GM21528 (cell line): ENCODE data around the gene OAS1.

Experiments
- ATAC-seq: cut with Tn5 transposase; IDR thresholded peaks from one replicate; pipeline ENCODE4 v1.9.1; 2021; ENCODE audit warnings: mild to moderate bottlenecking, moderate library complexity; ENCODE audit not compliant: unreplicated experiment, low FRiP score

The OAS1 gene

GRCh38 chr12:112906712-112907414 lies at the start of gene OAS1:
Gene OAS1 (plus strand): TSS chr12:112906962. CDS start chr12:112907040, 78 bp downstream.
- ATAC-seq: peak; percentile 73

DNA sequence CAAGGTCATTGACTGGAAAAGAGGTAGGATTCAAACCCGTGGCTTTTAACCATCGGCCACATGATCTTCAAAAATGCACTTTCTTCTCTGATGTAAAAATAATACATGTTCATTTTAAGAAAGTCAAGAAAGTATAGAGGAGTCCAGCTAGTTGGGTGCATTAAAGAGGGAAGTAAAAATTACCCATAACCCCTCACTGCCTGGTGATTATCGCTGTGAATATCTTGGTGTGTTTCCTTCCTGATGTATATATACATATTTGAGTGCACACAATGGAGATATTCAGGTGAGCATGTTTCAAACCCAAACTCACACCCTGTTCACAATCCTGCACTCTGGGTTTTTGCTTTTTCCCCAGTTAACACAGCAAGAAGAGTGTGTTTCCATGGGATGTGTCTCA lies 47.5 kb upstream of the OAS1 start:
- ATAC-seq: no peak

GRCh38 chr12:112860181-112860580 lies 46.6 kb upstream of the OAS1 start:
- ATAC-seq: no peak

GRCh38 chr12:112861284-112861683 lies 45.5 kb upstream of the OAS1 start:
- no peak for ATAC-seq

DNA sequence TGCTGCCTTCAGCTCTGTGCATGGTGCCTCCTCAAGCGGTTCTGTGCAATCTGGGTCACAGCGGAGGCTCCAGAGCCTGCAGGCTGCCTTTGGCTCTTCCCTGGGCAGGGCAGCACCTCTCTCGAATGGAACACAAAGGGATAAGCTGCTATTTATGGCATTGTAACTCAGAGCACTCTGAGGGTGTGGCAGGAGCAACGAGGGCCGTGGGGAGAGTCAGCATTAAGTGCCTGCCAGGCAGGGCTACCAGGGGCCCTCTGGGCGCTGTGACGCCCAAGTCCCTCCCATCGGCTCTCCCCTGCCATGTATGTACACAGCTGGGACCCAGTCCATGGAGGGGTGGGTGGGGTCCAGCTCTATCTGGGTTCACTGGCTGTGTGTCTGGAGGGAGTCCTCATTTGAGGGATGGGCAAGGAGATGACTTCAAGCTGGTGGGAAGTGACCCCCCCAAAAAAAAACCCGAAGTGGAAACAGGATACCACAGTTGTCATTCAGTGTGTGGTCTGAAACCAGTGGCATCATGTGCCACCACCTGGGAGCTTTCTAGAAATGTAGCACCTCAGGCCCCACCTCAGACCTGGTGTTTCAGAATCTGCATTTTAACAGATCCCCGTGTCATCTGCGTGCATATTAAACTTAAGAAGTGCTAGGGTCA lies 44.0 kb upstream of the OAS1 start:
- ATAC-seq: no peak

- no peak for ATAC-seq
Observed at GRCh38 chr12:112868459-112869041, 38.2 kb upstream of the OAS1 start.

DNA sequence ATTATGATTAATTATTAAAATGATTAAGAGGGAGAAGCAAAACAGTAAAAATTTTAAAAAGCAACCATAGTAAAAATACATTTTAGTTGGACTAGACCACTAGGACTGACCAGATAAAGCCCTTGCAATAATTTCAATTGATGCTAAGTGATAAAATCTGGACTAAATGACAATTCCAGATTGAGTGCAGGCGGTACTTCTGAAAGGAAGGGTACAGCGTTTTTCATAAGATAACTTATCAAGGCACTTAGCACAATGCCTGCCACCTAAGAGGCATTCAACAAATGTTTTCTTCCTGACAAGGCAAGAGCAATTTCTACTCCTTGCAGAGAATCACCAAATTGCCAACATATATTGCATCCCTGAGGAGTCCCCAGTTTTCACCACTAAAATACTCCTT lies 37.7 kb upstream of the OAS1 start:
- ATAC-seq: no peak

- no peak for ATAC-seq
Observed at GRCh38 chr12:112869778-112870177, 37.0 kb upstream of the OAS1 start.

DNA sequence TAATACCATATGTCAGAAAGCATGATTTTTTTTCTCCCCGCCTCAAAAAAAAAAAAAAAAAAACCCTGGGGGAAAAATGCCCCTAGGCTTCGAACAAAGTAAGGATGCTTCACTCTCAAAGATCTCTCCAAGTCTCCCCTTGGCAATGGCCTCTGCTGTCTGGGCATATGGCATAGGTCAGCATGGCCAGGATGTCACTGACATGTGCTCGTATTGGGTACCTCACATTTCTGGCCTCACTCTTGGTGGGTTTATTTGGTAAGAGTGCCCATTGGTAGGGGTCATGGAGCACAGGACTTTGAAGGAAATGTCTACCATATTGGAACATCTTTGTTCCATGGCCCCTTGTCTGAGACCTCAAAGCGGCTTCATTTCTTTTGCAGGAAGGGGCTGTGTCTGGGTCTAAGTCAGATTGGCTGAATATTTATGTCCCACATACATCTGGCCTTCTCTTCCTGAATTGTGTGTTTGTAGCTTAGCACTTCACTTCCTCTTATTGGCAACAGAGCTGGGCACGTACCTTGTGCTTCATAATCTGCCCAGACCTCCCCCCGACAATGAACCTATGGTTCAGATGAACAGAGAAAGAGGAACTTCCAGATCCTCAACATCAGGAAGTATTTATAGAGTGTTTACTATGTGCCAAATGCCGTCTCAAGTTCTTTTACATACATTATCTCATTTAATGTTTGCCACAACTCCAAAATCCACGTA lies 36.3 kb upstream of the OAS1 start:
- ATAC-seq: no peak

GRCh38 chr12:112875608-112876007 lies 31.2 kb upstream of the OAS1 start:
- no peak for ATAC-seq

DNA sequence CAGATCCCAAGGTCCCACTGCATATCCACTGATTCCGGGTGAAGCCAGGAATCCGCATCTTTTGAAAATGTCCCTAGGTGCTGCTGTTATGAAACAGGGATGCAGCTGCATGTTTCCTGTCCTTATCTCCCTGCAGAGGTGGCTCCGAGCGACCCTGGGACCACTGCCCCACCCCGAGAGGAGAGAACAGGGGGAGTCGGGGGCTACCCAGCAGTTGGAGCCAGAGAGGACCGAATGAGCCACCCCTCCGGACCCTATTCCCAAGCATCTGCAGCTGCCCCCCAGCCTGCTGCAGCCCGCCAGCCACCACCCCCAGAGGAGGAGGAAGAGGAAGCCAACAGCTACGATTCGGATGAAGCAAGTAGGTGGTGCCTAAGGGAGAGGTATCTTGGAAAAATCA lies 30.3 kb upstream of the OAS1 start:
- no peak for ATAC-seq

DNA sequence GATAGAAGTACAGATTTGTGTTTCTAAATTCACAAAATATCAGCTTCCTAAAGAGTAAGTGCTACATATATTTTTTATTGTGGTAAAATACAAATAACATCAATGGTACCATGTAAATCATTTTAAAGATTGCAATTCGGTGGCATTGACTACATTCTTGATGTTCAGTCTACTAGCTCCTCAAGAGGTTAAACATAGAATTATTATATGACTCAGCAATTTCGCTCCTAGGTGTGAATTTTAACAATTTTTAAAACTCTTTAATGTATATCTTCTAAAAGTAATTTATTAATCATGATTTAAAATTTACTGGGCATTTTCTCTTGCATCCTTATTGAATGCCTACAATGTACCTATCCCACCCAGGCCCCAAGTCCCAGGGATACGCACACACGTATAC lies 29.8 kb upstream of the OAS1 start:
- no peak for ATAC-seq

GRCh38 chr12:112878488-112878887 lies 28.3 kb upstream of the OAS1 start:
- ATAC-seq: no peak

GRCh38 chr12:112879191-112879705 lies 27.5 kb upstream of the OAS1 start:
- no peak for ATAC-seq

DNA sequence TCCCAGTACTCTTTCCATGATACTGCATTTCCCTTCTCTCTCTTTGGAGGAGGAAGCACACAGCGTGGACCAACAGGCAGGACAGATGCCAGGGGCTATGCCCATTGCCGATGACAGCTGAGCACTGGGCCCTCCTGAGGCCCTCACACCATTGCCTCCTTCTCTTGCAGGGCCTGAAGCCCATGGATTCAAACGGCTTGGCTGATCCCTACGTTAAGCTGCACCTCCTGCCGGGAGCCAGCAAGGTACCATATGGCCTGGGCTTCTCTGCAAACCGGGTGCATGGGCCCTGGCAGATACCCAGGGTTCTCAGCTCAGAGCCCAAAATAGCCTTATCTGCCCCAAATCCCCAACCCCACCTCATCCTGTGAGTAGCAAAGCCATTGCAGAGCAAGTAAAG lies 25.2 kb upstream of the OAS1 start:
- ATAC-seq: no peak

DNA sequence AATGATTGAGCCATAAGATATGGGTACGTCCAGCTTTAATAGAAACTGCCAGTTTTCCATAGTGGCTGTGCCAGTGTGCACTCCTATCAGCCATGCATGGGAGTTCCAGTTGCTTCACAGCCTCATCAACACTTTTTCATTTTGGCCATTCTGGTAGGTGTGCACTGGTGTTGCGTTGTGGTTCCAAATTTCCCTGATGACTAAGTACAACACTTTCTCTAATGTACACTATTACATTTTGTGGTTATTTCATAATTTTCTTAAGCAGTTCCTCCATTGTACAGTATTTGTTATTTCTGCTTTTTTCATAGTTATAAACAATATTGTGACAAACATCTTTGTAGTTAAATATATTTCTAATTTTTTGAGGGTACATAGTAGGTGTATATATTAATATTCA lies 21.5 kb upstream of the OAS1 start:
- ATAC-seq: no peak

DNA sequence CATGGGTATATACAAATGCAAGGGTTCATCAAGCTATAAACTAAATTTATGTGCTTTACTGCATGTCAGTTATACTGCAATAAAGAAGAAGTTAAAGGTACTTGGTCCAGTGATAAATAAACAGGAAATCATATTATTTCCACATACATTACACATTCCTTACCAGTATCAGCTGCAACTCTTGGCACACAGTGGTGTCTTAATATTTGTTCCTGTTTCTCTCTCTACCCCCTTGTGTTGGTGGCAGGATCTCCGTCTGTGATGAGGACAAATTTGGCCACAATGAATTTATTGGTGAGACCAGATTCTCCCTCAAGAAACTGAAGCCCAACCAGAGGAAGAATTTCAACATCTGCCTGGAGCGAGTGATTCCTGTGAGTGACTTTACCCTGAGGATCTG lies 19.2 kb upstream of the OAS1 start:
- ATAC-seq: no peak

- no peak for ATAC-seq
Observed at GRCh38 chr12:112891093-112892024, 15.4 kb upstream of the OAS1 start.

- no peak for ATAC-seq
Observed at GRCh38 chr12:112892856-112893255, 13.9 kb upstream of the OAS1 start.

DNA sequence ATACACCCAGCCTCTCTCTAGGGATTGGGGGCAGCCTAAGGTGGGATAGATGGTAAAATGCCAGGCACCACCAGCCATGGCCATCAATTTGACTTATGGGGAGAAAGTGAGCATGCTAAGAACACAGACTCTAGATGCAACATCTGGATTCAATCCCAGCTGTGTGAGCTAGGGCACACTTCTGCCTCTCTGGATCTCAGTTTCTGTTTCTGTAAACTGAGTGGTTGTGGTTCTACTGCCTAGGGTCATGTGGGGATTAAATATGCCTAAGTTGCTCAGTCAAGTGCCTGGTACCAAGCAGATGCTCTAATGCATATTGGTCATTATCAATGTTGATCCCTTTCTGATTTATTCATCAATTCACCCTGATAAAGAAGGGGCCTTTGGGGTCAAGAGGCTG lies 12.6 kb upstream of the OAS1 start:
- ATAC-seq: no peak
